ENCODE data around the gene HIBADH. TPM values are rescaled to one million over a fixed set of nuclear protein-coding genes. Genes with fewer than 3 reads are reported as not detected.

HIBADH gene
- total RNA-seq, 1 donor from 2014 or later, result 26.5 TPM

GRCh38 chr7:27636326-27637006 is 26.2 kb downstream of the HIBADH start:
- DNase-seq (ENCODE audit: low spot score), result no peak

GRCh38 chr7:27635728-27636127 is 27.0 kb downstream of the HIBADH start:
- DNase-seq (ENCODE audit: low spot score), result no peak

GRCh38 chr7:27634671-27635493 is 27.8 kb downstream of the HIBADH start:
- DNase-seq (ENCODE audit: low spot score), result no peak

- no peak for DNase-seq (ENCODE audit: low spot score)
Measured at GRCh38 chr7:27633062-27633461, 29.6 kb downstream of the HIBADH start.

- no peak for DNase-seq (ENCODE audit: low spot score)
Measured at GRCh38 chr7:27631391-27631790, 31.3 kb downstream of the HIBADH start.

- DNase-seq (ENCODE audit: low spot score), result no peak
Measured at GRCh38 chr7:27627146-27627545, 35.5 kb downstream of the HIBADH start.

- no peak for DNase-seq (ENCODE audit: low spot score)
Measured at GRCh38 chr7:27619492-27619891, 43.2 kb downstream of the HIBADH start.

- no peak for DNase-seq (ENCODE audit: low spot score)
Measured at GRCh38 chr7:27617651-27618381, 44.9 kb downstream of the HIBADH start.

GRCh38 chr7:27616914-27617548 is 45.7 kb downstream of the HIBADH start:
- DNase-seq (ENCODE audit: low spot score), result no peak

GRCh38 chr7:27616186-27616491 is 46.5 kb downstream of the HIBADH start:
- DNase-seq (ENCODE audit: low spot score), result no peak

- DNase-seq (ENCODE audit: low spot score), result no peak
Measured at GRCh38 chr7:27615420-27616185, 47.1 kb downstream of the HIBADH start.

- DNase-seq (ENCODE audit: low spot score), result no peak
Measured at GRCh38 chr7:27614095-27614494, 48.6 kb downstream of the HIBADH start.

- DNase-seq (ENCODE audit: low spot score), result no peak
Measured at GRCh38 chr7:27611059-27611458, 51.6 kb downstream of the HIBADH start.

- no peak for DNase-seq (ENCODE audit: low spot score)
Measured at GRCh38 chr7:27608776-27609495, 53.7 kb downstream of the HIBADH start.

GRCh38 chr7:27607210-27607606 is 55.5 kb downstream of the HIBADH start:
- no peak for DNase-seq (ENCODE audit: low spot score)

GRCh38 chr7:27606270-27607209 is 56.1 kb downstream of the HIBADH start:
- DNase-seq (ENCODE audit: low spot score), result no peak

- peak; percentile 31 for DNase-seq (ENCODE audit: low spot score)
Measured at GRCh38 chr7:27605689-27606269, 56.9 kb downstream of the HIBADH start.

GRCh38 chr7:27605283-27605682 is 57.4 kb downstream of the HIBADH start:
- no peak for DNase-seq (ENCODE audit: low spot score)

GRCh38 chr7:27603813-27604212 is 58.9 kb downstream of the HIBADH start:
- no peak for DNase-seq (ENCODE audit: low spot score)
